Omental fat pad (tissue), 4 donors: Measurements from ENCODE around the gene COL10A1. TPM values are rescaled to one million over a fixed set of nuclear protein-coding genes. Genes with fewer than 3 reads are reported as not detected.

Experiments
- ATAC-seq: fragments of 150-250 bp; one replicate; pipeline ENCODE4 v1.9.1; 2016; ENCODE audit warnings: mild to moderate bottlenecking, moderate library complexity; ENCODE audit not compliant: low FRiP score
- DNase-seq: peaks from one replicate; pipeline ENCODE4 v3.0.0-alpha.2; 2019; ENCODE audit warnings: low spot score
- total RNA-seq, 4 donors: library from RNA; depleted of rRNA; stranded (reverse); fragments of >200 nt; gene quantifications; one replicate each; pipeline ENCODE4 v1.1.0, GENCODE V29; 2016
- TF ChIP-seq, protein P1 (sequence below), 3 donors: fragments of 450-650 bp; IDR thresholded peaks; one replicate each; pipeline ENCODE4 v1.5.1; 2016 to 2017; ENCODE audit warnings: antibody characterized with exemption in 3 of 3, mild to moderate bottlenecking in 3 of 3, moderate library complexity in 2 of 3

Gene COL10A1
- total RNA-seq, 4 donors from 2014 or later = not detected

GRCh38 chr6:116074732-116075390, 51.1 kb downstream of the COL10A1 start:
- ATAC-seq = no peak
- no peak for DNase-seq
- TF ChIP-seq, protein P1, sequence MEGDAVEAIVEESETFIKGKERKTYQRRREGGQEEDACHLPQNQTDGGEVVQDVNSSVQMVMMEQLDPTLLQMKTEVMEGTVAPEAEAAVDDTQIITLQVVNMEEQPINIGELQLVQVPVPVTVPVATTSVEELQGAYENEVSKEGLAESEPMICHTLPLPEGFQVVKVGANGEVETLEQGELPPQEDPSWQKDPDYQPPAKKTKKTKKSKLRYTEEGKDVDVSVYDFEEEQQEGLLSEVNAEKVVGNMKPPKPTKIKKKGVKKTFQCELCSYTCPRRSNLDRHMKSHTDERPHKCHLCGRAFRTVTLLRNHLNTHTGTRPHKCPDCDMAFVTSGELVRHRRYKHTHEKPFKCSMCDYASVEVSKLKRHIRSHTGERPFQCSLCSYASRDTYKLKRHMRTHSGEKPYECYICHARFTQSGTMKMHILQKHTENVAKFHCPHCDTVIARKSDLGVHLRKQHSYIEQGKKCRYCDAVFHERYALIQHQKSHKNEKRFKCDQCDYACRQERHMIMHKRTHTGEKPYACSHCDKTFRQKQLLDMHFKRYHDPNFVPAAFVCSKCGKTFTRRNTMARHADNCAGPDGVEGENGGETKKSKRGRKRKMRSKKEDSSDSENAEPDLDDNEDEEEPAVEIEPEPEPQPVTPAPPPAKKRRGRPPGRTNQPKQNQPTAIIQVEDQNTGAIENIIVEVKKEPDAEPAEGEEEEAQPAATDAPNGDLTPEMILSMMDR (IDR thresholded peaks at IDR 0.05) = no peak

GRCh38 chr6:116073765-116074440, 52.0 kb downstream of the COL10A1 start:
- TF ChIP-seq, protein P1 (IDR thresholded peaks at IDR 0.05) = no peak

DNA sequence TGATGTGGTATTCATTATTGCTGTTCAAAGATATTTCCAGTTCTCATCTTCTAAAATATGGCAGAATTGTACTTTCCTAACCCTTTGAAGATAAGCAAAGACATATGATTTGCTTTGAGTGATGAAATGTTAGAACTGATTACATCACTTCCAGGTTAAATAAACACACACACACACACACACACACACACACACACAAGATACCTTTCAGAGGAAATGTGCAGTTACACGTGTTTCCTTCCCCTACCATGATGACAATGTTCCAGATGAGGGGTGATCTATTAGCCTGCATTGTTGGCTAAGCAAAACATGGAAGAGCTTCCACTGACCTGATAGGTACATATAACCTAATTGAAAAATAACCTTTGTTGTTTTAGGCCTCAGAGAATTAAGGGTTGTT, 53.6 kb downstream of the COL10A1 start:
- no peak for DNase-seq
- ATAC-seq = no peak
- TF ChIP-seq, protein P1 (IDR thresholded peaks at IDR 0.05) = no peak

More at GRCh38 chr6:116073765-116074440, 52.0 kb downstream of the COL10A1 start:
- ATAC-seq (no peak), DNase-seq (no peak)

- TF ChIP-seq, protein P1 (IDR thresholded peaks at IDR 0.05) = no peak
- ATAC-seq = no peak
These were observed 55.1 kb downstream of the COL10A1 start for GRCh38 chr6:116070616-116071389.

DNA sequence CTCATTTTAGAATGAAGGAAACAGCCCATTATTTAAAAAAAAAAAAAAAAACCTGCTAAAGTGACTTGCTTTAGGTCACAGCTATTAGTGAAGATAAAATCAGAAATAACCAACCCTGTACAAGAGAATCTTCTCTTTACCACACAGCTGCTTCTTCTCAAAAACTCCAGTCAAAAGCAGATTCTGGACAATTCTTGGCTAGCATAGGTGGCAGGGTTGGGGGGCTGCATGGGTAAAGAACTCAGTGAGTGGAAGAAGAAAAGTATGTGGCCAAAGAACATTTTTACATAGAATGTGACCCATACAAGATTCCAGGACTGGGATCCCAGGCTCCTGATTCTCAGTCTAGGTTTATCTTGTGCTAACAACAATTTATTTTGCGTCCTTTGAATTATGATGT, 55.8 kb downstream of the COL10A1 start:
- no peak for ATAC-seq
- no peak for DNase-seq
- TF ChIP-seq, protein P1 (IDR thresholded peaks at IDR 0.05) = no peak

More at GRCh38 chr6:116070616-116071389, 55.1 kb downstream of the COL10A1 start:
- no peak for DNase-seq

Other genes starting within 250 kb of the COL10A1 start
- gene FRK, start 65.2 kb downstream of the COL10A1 start, total RNA-seq = 1 to 10 TPM in 3 of 4 donors, under 1 TPM in 1; 0.24 to 1.9 (median 1.5) TPM
- gene NT5DC1, start 25.3 kb downstream of the COL10A1 start, total RNA-seq = 1 to 10 TPM; 6.1 to 8.7 (median 8.2) TPM
- gene TSPYL4, start 127.9 kb upstream of the COL10A1 start, total RNA-seq = 10 to 100 TPM in 2 of 4 donors, 1 to 10 TPM in 2; 8.0 to 13.4 (median 9.5) TPM
- gene TSPYL1, start 153.8 kb upstream of the COL10A1 start, total RNA-seq = 10 to 100 TPM; 43.5 to 94.0 (median 65.1) TPM
- 100 to 1,000 TPM in 2 of 4 donors, 10 to 100 TPM in 2; 80.9 to 145 (median 100) TPM for gene DSE, start 244.8 kb upstream of the COL10A1 start, total RNA-seq